HepG2 (cell line): ENCODE results near the gene SP6. TPM values are rescaled to one million over a fixed set of nuclear protein-coding genes. Genes with fewer than 3 reads are reported as not detected.

ENCODE experiments used
- ATAC-seq: fragments of 200-7000 bp; cut with Tn5 transposase; 3 replicates; pipeline ENCODE4 v1.9.1; 2020; ENCODE audit warnings: mild to moderate bottlenecking, moderate library complexity
- BruUV-seq: library from RNA; stranded (reverse); fragments of 400-500 nt; replicated peaks from 2 replicates; lab custom pipeline; 2021; lab: Mats Ljungman, UMichigan
- CTCF ChIA-PET: fragments of 300-600 bp; formaldehyde crosslinking; extraction: SDS; loops from one replicate; lab custom pipeline; 2021; ENCODE audit warnings: low total read pairs, inconsistent platforms, low intra/inter-chr PET ratio; lab: Yijun Ruan, JAX
- POLR2A ChIA-PET: fragments of 350-600 bp; sonication (Branson Sonifier 250); formaldehyde crosslinking; loops from one replicate; lab custom pipeline; 2020; ENCODE audit warnings: antibody characterized with exemption, inconsistent platforms; lab: Yijun Ruan, JAX
- DNase-seq: peaks from one replicate; pipeline ENCODE4 v3.0.0-alpha.2; 2015; ENCODE audit warnings: low spot score
- FAIRE-seq: peaks from 3 replicates; lab custom pipeline; 2011; peaks lifted over from hg19 to GRCh38; lab: Jason Lieb, UNC
- H2AFZ ChIP-seq: one replicate; pipeline ENCODE4 v1.6.1; 2011; ENCODE audit warnings: low read length, inconsistent platforms
- H3K27ac ChIP-seq: fragments of 300-600 bp; 3 replicates; pipeline ENCODE4 v1.8.0; 2011; ENCODE audit warnings: mixed run types, mild to moderate bottlenecking, mixed read lengths, low read length, inconsistent platforms; ENCODE audit not compliant: insufficient read depth; ENCODE audit errors: extremely low read length
- H3K27me3 ChIP-seq, 2 experiments: fragments of 200-600 bp in 1 of 2; 2 replicates in 1 of 2; 3 replicates in 1 of 2; pipeline versions ENCODE4 v1.6.0 to v1.8.0; 2011; ENCODE audit warnings: low read length in 2 of 2, mild to moderate bottlenecking in 2 of 2, moderate library complexity in 2 of 2, inconsistent platforms in 1 of 2; ENCODE audit not compliant: insufficient read depth in 2 of 2, control insufficient read depth in 1 of 2
- H3K36me3 ChIP-seq, 2 experiments: fragments of 200-600 bp in 1 of 2; replicated peaks in 1 of 2; 2 replicates in 1 of 2; 3 replicates in 1 of 2; pipeline versions ENCODE4 v1.5.1 to v1.8.0; 2011; ENCODE audit warnings: low read length in 2 of 2, inconsistent platforms in 1 of 2; ENCODE audit not compliant: insufficient read depth in 2 of 2, control insufficient read depth in 1 of 2
- H3K4me1 ChIP-seq: 2 replicates; pipeline ENCODE4 v1.5.1; 2012; ENCODE audit warnings: low read length, inconsistent platforms; ENCODE audit not compliant: insufficient read depth
- H3K4me2 ChIP-seq: 2 replicates; pipeline ENCODE4 v1.6.0; 2011; ENCODE audit warnings: low read depth, low read length, inconsistent platforms
- H3K4me3 ChIP-seq, 3 experiments: fragments of 200-600 bp in 1 of 3; sonication (generic), shearing (Covaris generic) in 1 of 3; replicated peaks in 1 of 3; 2 replicates each; pipeline ENCODE4 v1.5.1; 2011 to 2016; ENCODE audit warnings: low read length in 3 of 3, inconsistent platforms in 2 of 3, low read depth in 2 of 3, mild to moderate bottlenecking in 2 of 3, control low read depth in 1 of 3, mixed read lengths in 1 of 3; ENCODE audit not compliant: insufficient read depth in 1 of 3
- H3K79me2 ChIP-seq: one replicate; pipeline ENCODE4 v1.6.1; 2011; ENCODE audit warnings: low read length, inconsistent platforms; ENCODE audit not compliant: insufficient read depth
- H3K9ac ChIP-seq: 2 replicates; pipeline ENCODE4 v1.6.0; 2011; ENCODE audit warnings: mild to moderate bottlenecking, low read depth, low read length, inconsistent platforms; ENCODE audit not compliant: insufficient read depth
- H3K9me3 ChIP-seq: 2 replicates; pipeline ENCODE4 v1.5.1; 2012; ENCODE audit warnings: mild to moderate bottlenecking, low read length
- H4K20me1 ChIP-seq: 2 replicates; pipeline ENCODE4 v1.6.0; 2011; ENCODE audit warnings: inconsistent platforms, mild to moderate bottlenecking, low read length, moderate library complexity; ENCODE audit not compliant: insufficient read depth
- ATAD3A ChIP-seq: sonication (generic); formaldehyde crosslinking; IDR thresholded peaks from 2 replicates; pipeline ENCODE4 v1.4.0; 2020; ENCODE audit warnings: missing genetic modification reagents
- EEA1 ChIP-seq: sonication (generic); formaldehyde crosslinking; IDR thresholded peaks from 2 replicates; pipeline ENCODE4 v1.5.1; 2020; ENCODE audit warnings: mild to moderate bottlenecking, missing genetic modification reagents, borderline replicate concordance
- MAFG ChIP-seq: sonication (generic); formaldehyde crosslinking; IDR thresholded peaks from 2 replicates; pipeline ENCODE4 v1.5.1; 2020; ENCODE audit warnings: mild to moderate bottlenecking, missing genetic modification reagents
- NCOR1 ChIP-seq: fragments of 200-600 bp; sonication (generic); IDR thresholded peaks from 2 replicates; pipeline ENCODE4 v1.7.0; 2017; ENCODE audit warnings: antibody characterized with exemption, low read length, borderline replicate concordance
- NFATC3 ChIP-seq: sonication (generic); formaldehyde crosslinking; IDR thresholded peaks from 2 replicates; pipeline ENCODE4 v1.5.1; 2020; ENCODE audit warnings: mild to moderate bottlenecking, missing genetic modification reagents
- PAF1 ChIP-seq: IDR thresholded peaks from 2 replicates; pipeline ENCODE4 v1.6.1; 2016; ENCODE audit warnings: missing genetic modification reagents, missing compliant biosample characterization
- POLR2AphosphoS5 ChIP-seq: IDR thresholded peaks from 2 replicates; pipeline ENCODE4 v1.6.1; 2012; ENCODE audit warnings: low read depth, low read length
- SPEN ChIP-seq: sonication (generic); formaldehyde crosslinking; IDR thresholded peaks from 2 replicates; pipeline ENCODE4 v1.5.1; 2020; ENCODE audit warnings: low read depth, mild to moderate bottlenecking, missing genetic modification reagents
- ZNF207 ChIP-seq: fragments of 450-650 bp; IDR thresholded peaks from 2 replicates; pipeline ENCODE4 v1.6.1; 2016; ENCODE audit warnings: antibody characterized with exemption, borderline replicate concordance
- ZNF331 ChIP-seq: sonication (generic); formaldehyde crosslinking; IDR thresholded peaks from 2 replicates; pipeline ENCODE4 v1.4.0; 2020; ENCODE audit warnings: missing genetic modification reagents
- ZNF737 ChIP-seq: sonication (generic); formaldehyde crosslinking; IDR thresholded peaks from 2 replicates; pipeline ENCODE4 v1.5.0; 2020; ENCODE audit warnings: missing genetic modification reagents, mild to moderate bottlenecking, borderline replicate concordance
- ZNF761 ChIP-seq: sonication (generic); formaldehyde crosslinking; conservative IDR thresholded peaks from 2 replicates; pipeline ENCODE4 v1.4.0; 2020; ENCODE audit warnings: mild to moderate bottlenecking, missing genetic modification reagents
- ZNF879 ChIP-seq: sonication (generic); formaldehyde crosslinking; IDR thresholded peaks from 2 replicates; pipeline ENCODE4 v1.8.1; 2023; ENCODE audit warnings: missing genetic modification reagents
- ZSCAN20 ChIP-seq: sonication (generic); formaldehyde crosslinking; IDR thresholded peaks from 2 replicates; pipeline ENCODE4 v1.4.0; 2020; ENCODE audit warnings: missing genetic modification reagents, mild to moderate bottlenecking, borderline replicate concordance
- WGBS: methylation state at CpG from one replicate; pipeline ENCODE4 v1.1.6; 2017; ENCODE audit warnings: low lambda C conversion rate; 5-methylcytosine and 5-hydroxymethylcytosine counted together
- in situ Hi-C: cut with HindIII; loops from 2 replicates; pipeline ENCODE4 v1.10.0; 2017; ENCODE audit warnings: low pct_unique_long_range_greater_than_20kb; ENCODE audit not compliant: extremely low pct_ligation_motif_present
- intact Hi-C: fragments of 100-400 bp; cut with micrococcal nuclease; formaldehyde crosslinking; loops from one replicate; pipeline ENCODE4 v1.10.0; 2022; ENCODE audit not compliant: unreplicated experiment
- polyA plus RNA-seq, 8 experiments: library from polyadenylated mRNA; depleted of rRNA in 3 of 8; stranded (reverse) in 7 of 8; unstranded in 1 of 8; fragments of >200 nt; fragmentation: Illumina TruSeq in 4 of 8; extraction: Trizol in 4 of 8; gene quantifications; 2 replicates each; pipeline versions ENCODE4 v1.2.1 to v1.2.3, GENCODE V29; 2011 to 2016; ENCODE audit warnings: low read depth in 4 of 8, missing spikeins in 1 of 8, mixed read lengths in 1 of 8; ENCODE audit not compliant: insufficient read depth in 1 of 8
- total RNA-seq, 5 experiments: library from RNA; depleted of rRNA; stranded (reverse); fragments of >200 nt; fragmentation: Illumina TruSeq; extraction: Trizol; gene quantifications; 2 replicates each; pipeline ENCODE4 v1.2.3, GENCODE V29; 2016; ENCODE audit warnings: low read depth in 1 of 5
- TF ChIP-seq, protein P1 (sequence below): sonication (generic); formaldehyde crosslinking; IDR thresholded peaks from 2 replicates; pipeline ENCODE4 v1.5.1; 2020; ENCODE audit warnings: mild to moderate bottlenecking, missing genetic modification reagents, moderate library complexity
- TF ChIP-seq, protein P2 (sequence below): sonication (generic); formaldehyde crosslinking; IDR thresholded peaks from 2 replicates; pipeline ENCODE4 v1.4.0; 2020; ENCODE audit warnings: mild to moderate bottlenecking, missing genetic modification reagents
- TF ChIP-seq, protein P3 (sequence below): sonication (generic); formaldehyde crosslinking; IDR thresholded peaks from 2 replicates; pipeline ENCODE4 v1.5.1; 2020; ENCODE audit warnings: missing genetic modification reagents, mild to moderate bottlenecking, borderline replicate concordance
- TF ChIP-seq, protein P4 (sequence below): sonication (generic); formaldehyde crosslinking; IDR thresholded peaks from 2 replicates; pipeline ENCODE4 v1.4.0; 2020; ENCODE audit warnings: missing genetic modification reagents, mild to moderate bottlenecking, borderline replicate concordance

SP6 gene
- total and polyA plus RNA-seq, 2 of the 13 experiments (the other 11 are each of a cell fraction or from before 2014, with no cell fraction given) = 0.07 TPM

DNA sequence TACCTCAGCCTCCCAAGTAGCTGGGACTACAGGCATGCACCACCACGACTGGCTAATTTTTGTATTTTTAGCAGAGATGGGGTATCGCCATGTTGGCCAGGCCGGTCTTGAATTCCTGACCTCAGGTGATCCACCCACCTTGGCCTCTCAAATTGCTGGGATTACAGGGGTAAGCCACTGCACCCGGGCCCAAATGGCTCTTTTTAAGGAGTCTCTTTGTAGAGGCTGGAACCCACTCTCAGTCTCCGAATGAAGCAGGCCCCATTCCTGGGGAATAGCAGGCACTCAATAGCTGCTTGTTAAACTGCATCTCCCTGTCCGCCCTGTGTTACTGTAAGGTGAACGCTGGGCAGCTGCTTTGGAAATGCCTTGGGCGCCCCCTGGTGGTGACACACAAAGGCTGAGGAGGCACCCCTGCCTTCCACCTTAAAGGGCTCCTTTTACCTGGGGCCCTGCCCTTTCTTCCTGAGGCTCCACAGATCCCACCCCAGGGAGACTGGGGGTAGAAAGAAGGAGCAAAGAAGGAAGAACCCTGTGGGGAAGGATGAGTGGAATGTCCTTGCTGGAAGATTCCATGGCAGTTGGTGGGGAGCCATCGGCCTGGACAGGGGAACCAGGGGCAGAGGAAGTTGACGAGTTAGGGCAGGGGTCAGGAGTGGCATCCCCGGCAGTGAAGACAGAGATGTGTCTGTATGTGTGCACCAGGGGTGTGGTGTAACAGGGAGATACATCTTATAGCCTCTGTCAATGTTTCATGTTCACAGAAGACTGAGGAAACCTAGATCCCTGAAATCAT lies 39.0 kb upstream of the SP6 start (continued):
- TF ChIP-seq SPEN (CRISPR knock-in tag) = 0 out of 2 replicates have a peak, but pooled peaks have one; percentile 13
- TF ChIP-seq, protein P1, sequence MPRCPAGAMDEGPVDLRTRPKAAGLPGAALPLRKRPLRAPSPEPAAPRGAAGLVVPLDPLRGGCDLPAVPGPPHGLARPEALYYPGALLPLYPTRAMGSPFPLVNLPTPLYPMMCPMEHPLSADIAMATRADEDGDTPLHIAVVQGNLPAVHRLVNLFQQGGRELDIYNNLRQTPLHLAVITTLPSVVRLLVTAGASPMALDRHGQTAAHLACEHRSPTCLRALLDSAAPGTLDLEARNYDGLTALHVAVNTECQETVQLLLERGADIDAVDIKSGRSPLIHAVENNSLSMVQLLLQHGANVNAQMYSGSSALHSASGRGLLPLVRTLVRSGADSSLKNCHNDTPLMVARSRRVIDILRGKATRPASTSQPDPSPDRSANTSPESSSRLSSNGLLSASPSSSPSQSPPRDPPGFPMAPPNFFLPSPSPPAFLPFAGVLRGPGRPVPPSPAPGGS (CRISPR knock-in tag) = 0 out of 2 replicates have a peak, but pooled peaks have one; percentile 39
- TF ChIP-seq, protein P2, sequence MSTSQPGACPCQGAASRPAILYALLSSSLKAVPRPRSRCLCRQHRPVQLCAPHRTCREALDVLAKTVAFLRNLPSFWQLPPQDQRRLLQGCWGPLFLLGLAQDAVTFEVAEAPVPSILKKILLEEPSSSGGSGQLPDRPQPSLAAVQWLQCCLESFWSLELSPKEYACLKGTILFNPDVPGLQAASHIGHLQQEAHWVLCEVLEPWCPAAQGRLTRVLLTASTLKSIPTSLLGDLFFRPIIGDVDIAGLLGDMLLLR (CRISPR knock-in tag) = no peak
- 0 out of 2 replicates have a peak, but pooled peaks have one; percentile 36 for TF ChIP-seq ZNF331
- TF ChIP-seq, all 625 proteins: peak for 84

DNA sequence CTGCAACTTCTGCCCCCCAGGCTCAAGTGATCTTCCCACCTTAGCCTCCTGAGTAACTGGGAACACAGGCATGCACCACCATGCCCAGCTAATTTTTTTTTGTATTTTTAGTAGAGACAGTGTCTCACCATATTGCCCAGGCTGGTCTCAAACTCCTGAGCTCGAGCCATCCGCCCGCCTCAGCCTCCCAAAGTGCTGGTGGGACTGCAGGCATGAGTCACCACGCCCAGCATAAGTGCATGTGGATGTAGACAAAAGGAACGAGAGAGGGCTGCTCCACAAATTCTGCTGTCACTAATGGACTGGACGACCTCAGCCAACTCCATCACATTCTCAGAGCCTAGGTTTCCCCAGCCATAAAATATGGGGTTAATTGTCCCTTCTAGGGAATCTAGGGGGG lies 37.3 kb upstream of the SP6 start:
- no peaks in the 10 kb centered on the region for H3K79me2 ChIP-seq
- no peak overlapping the region for H3K9ac ChIP-seq
- no peaks in the 10 kb centered on the region for H3K36me3 ChIP-seq
- no peak overlapping the region for H3K27ac ChIP-seq
- H3K4me2 ChIP-seq = no peak overlapping the region
- no peak overlapping the region for H3K4me3 ChIP-seq
- H4K20me1 ChIP-seq = no peaks in the 10 kb centered on the region
- DNase-seq = no peak
- H3K27me3 ChIP-seq = peaks cover 3 to 25% of the 10 kb centered on the region in 2 experiments; a peak in 4 of 5 replicates
- POLR2A ChIA-PET = interaction anchor here (1.9 kb wide), 1 partner anchor 47 kb away, joined by 21 read pairs; the partner anchor contains the start of gene SCRN2
- in situ Hi-C loops = no loop called here
- no peak overlapping the region for H2AFZ ChIP-seq
- no peak for ATAC-seq
- no peak for FAIRE-seq
- H3K9me3 ChIP-seq = no peaks in the 10 kb centered on the region
- CTCF ChIA-PET = interaction anchor here (5.7 kb wide), 1 partner anchor 45 kb away, joined by 162 read pairs; the partner anchor contains the start of gene SCRN2
- peaks cover 27% of the 10 kb centered on the region for H3K4me1 ChIP-seq
- intact Hi-C loops = no loop called here
- WGBS = 27% methylated on average over 6 of the region's 6 CpGs
- no TSS peak for BruUV-seq
- TF ChIP-seq EEA1 (CRISPR knock-in tag) (no peak), ZNF737 (CRISPR knock-in tag) (no peak), ZNF761 (CRISPR knock-in tag) (no peak), NCOR1 (no peak), ZNF879 (CRISPR knock-in tag) (no peak), MAFG (CRISPR knock-in tag) (no peak), ZSCAN20 (CRISPR knock-in tag) (no peak), ATAD3A (no peak), POLR2AphosphoS5 (no peak), NFATC3 (CRISPR knock-in tag) (no peak), PAF1 (CRISPR knock-in tag) (no peak), ZNF207 (no peak)
- TF ChIP-seq, protein P3, sequence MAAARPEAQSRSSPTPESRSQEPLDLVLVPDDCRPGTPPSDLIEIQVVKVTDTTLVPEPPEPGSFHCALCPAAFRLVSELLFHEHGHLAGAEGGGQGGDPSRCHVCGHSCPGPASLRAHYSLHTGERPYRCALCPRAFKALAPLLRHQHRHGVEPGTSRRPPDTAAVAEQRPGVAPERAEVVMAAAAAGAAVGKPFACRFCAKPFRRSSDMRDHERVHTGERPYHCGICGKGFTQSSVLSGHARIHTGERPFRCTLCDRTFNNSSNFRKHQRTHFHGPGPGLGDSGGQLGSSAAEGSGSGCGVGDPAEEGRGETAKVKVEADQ (CRISPR knock-in tag) = no peak
- TF ChIP-seq, protein P4, sequence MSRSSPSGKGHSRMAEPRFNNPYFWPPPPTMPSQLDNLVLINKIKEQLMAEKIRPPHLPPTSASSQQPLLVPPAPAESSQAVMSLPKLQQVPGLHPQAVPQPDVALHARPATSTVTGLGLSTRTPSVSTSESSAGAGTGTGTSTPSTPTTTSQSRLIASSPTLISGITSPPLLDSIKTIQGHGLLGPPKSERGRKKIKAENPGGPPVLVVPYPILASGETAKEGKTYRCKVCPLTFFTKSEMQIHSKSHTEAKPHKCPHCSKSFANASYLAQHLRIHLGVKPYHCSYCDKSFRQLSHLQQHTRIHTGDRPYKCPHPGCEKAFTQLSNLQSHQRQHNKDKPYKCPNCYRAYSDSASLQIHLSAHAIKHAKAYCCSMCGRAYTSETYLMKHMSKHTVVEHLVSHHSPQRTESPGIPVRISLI = no peak
